Activated CD4-positive, alpha-beta T cell treated with anti-CD3 and anti-CD28 coated beads, Interleukin-2, amount 50 U/mL, for 48 hours (primary cell): ENCODE results near the gene DNAI4.
"Not testable (repeated sequence)": the region's sequence is repeated elsewhere in the genome, so short reads cannot be mapped to it uniquely, and the experiment has no call there.

Source experiments
- DNase-seq, 2 experiments: peaks; one replicate each; pipeline ENCODE4 v3.0.0-alpha.2; 2020

Gene DNAI4

GRCh38 chr1:66924756-66925557 lies at the start of gene DNAI4, which contains the start of gene MIER1:
Gene DNAI4 (minus strand): TSS chr1:66924856. CDS start chr1:66924831, 25 bp downstream.
Gene MIER1 (plus strand): TSS chr1:66924990. CDS start chr1:66925029, 39 bp downstream.
- DNase-seq = peak; percentile 97 to 98

- DNase-seq = no peak
Observed at GRCh38 chr1:66968574-66968973, 43.9 kb upstream of the DNAI4 start.

DNA sequence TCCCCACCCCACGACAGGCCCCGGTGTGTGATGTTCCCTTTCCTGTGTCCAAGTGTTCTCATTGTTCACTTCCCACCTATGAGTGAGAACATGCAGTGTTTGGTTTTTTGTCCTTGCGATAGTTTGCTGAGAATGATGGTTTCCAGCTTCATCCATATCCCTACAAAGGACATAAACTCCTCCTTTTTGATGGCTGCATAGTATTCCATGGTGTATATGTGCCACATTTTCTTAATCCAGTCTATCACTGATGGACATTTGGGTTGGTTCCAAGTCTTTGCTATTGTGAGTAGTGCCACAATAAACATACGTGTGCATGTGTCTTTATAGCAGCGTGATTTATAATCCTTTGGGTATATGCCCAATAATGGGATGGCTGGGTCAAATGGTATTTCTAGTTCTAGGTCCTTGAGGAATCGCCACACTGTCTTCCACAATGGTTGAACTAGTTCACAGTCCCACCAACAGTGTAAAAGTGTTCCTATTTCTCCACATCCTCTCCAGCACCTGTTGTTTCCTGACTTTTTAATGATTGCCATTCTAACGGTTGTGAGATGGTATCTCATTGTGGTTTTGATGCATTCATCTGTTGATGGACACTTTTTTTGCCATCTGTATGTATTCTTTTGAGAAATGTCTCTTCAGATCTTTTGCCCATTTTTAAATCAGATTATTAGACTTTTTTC lies 41.7 kb upstream of the DNAI4 start:
- not testable (repeated sequence) for DNase-seq

DNA sequence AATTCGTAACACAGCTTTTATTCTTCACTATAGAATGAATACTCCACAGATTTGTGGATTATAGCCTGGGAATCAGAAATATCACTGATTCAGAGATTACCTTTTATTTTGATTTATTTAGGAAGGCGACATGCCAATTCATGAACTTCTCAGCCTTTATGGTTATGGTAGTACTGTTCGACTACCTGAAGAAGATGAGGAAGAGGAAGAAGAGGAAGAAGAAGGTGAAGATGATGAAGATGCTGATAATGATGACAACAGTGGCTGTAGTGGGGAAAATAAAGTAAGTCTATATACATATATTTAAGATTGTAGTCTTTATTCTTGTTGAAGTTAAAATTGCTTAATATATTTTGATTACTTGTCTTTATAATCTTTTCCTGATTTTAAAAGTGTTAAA lies 33.3 kb upstream of the DNAI4 start:
- DNase-seq = no peak

DNA sequence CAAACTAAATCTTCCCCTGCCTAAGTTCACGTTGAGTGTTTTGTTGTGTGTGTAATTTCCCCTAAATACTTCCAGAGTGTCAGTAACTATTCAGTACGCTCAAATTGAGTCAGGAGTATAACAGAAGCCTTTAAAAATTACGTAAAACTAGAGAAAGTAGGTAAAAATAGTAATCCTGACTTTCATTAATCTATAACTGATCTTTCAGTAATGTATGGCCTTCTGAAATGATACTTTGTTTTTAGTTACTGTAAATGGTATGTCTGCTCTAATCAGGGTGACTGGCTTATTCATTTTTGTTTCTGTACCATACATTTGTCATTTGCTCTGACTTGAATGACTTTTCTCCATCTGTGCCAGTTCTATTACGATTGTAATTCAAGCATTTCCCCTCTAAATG lies 29.6 kb upstream of the DNAI4 start:
- DNase-seq = no peak

DNA sequence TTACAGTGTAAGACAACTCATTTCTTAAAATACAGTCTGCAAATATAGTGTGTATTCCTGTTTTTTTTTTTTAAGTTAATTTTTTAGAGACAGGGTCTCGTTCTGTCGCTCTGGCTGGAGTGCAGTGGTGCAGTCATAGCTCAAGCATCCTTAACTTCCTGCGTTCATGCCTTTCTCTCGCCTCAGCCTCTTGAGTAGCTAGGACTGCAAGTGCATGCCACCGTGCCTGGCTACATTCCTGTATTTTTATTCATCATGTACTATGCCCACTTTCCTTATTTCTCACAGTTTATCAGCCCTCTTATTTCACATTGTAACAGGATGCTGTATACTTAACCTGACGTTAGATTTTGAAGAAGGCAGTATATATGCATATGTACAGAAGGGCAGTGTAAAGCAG lies 26.9 kb upstream of the DNAI4 start:
- DNase-seq = no peak

- no peak for DNase-seq
Observed at GRCh38 chr1:66947267-66947666, 22.6 kb upstream of the DNAI4 start.

- DNase-seq = no peak
Observed at GRCh38 chr1:66945316-66945715, 20.7 kb upstream of the DNAI4 start.

GRCh38 chr1:66944330-66945274 lies 19.9 kb upstream of the DNAI4 start:
- DNase-seq = no peak

GRCh38 chr1:66943361-66943969 lies 18.8 kb upstream of the DNAI4 start:
- DNase-seq = no peak

GRCh38 chr1:66940981-66941380 lies 16.3 kb upstream of the DNAI4 start:
- no peak for DNase-seq

- DNase-seq = no peak
Observed at GRCh38 chr1:66938613-66939012, 14.0 kb upstream of the DNAI4 start.

DNA sequence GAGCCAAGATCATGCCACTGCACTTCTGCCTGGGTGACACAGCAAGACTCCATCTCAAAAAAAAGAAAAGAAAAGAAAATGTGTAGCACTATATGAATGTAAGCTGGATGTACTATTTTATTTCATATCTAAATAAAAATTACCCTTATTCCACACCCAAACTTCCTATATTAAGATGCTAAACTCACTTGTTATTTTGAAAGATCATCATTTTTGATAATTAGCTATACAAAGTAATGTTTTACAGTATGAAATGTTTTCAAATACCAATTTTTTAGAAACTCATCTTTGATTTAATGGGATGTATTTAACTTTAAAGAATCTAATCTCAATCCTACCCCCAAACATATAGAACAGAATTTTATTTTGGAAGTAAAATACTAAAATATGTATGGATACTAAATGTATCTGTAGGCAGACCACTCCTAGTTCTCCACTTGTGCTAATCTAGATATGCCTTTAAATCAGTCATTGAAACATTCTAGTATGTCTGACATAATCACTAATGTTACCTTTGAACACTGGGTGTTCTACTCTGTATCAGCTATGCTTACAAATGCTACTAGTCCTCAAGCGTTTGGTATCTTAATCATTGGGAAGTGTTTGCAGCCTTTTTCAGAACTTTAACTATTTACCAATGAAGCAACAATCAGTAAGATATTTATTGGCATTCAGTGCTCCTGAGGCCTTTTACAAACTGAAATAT lies 13.0 kb upstream of the DNAI4 start:
- DNase-seq = no peak

GRCh38 chr1:66933887-66934700 lies 9.4 kb upstream of the DNAI4 start:
- DNase-seq = no peak

DNA sequence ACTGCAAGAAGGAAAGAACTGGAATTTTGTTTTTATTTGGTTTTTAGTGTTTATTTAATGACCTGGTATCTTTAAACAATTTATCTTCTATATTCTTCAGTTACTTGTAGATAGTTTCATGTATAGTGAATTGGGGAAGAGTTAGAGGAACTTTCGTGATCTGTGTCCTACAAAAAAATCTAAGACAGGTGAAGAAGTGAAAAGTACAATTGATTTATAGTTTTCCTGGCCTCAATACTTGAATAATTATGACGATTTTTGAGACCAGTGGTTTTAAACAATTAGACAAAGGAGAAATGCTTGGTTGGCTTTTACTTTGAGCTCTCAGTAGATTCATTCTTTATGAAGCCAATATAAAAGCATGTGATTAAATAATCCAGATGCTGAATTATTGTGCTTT lies 7.6 kb upstream of the DNAI4 start:
- no peak for DNase-seq

DNA sequence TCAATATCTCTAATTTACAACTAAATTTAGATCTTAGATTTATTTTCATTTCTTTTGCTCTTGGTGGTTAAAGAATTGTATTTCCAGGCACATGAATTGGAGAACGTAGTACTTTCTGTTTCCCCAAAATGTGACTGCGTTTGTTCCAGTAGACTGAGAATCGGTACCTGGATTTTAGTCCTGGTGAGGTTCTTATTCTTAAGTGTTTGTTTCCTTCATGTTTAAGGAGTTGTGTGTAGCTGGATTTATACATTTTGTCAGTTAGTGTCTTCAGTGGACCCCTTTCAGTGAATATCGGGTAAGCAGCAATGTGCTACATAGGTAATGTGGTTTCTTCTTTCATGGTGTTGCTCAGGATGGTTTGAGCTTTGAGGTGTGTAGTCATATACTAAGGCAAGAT lies 6.9 kb upstream of the DNAI4 start:
- no peak for DNase-seq

DNA sequence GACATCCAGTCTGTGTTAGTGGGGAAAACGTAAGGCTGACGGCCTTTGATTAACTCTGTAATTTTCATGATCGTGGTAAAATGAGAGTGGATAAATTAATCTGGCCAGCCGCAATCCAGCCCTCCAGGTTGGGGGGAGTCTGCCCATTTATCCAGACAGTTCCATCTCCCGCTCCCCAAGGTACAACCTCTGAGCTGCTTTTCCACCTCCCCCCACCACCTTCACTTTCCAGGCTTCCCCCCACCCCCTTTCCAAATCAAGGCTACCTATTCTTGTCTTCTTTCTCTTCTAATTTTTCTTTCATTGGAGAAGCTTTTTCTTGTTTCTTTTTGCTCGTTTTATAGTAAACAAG lies 6.1 kb upstream of the DNAI4 start:
- no peak for DNase-seq

DNA sequence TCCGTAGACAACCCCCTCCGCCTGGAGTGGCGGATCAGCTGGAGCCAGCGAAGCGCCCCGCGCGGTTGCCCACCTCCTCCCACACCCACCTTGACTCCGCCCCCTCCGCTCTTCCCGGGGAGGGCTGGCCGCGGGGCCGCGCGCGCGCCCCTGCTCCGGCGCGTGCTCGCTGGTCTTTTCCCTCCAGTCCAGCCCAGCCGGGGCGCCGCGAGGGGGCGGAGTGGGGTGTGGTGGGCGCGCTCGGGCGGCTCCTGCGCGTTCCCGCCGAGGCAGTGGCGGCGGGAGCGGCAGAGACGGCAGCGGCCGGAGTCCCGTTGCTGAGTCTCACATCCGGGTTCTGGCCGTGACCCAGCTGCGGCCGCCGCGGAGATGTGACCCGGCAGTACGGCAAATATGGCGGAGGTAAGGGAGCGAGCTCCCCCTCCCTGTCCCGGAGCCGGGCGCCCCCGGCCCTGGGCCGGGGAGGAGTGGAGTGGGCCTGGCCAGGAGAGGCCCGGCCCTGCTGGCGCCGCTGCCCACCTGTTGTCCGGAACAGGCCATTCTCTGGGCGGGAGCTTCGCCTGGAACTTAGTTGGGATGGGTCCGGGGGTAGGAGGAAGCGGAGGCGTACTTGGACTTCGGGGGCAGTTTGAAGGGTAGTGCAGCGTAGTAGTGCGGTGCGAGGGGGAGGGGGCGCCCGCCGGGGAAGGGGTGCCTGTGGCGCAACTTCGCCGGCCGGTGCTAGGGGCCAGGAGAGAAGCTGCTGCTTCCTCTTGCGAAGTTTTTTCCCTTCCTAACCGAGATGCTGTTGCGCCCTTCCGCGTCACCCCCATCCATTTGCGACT lies 5.6 kb upstream of the DNAI4 start:
- DNase-seq = peak; percentile 93 to 94

DNA sequence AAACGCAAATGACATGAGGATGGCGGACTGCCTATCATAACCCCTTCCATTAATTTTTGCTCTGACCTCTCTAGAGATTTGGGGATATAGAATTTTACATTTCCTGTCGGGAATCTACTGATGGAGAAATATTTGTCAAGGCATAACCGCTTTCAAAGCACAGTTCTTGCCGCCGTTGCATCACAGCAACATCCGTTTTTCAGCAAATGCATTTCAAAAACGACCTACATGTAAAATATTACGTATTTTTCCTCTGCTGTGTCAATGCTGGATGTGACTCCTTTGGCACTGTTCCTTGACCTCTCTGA lies 5.0 kb upstream of the DNAI4 start:
- DNase-seq = no peak

DNA sequence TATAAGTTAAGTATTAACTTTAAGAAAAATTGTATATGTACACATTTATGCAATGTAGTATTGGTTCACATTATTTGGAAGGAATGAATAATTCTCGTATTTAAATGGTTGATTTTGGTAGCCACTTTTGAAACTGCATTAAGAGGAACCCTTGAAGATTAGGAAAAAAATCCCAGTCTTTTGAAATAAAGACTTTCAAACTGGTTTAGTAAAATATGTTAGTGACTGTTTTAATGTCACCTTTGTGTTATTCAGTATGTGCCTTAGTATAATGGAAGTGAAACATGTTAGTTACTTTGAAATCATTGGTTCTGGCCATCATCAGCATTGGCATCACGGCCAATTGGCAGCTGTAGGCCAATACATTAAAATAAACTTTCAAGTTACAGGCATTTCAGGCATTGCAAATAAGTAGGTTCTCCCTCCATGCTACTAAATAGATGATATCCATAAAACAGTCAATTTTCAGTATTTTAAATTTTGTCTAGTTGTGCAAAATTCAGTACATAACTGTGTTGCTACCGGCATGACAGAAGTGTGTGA lies 4.6 kb upstream of the DNAI4 start:
- no peak for DNase-seq
